ENCODE measurements around the gene PRKAR2A.
"Not testable (repeated sequence)": the region's sequence is repeated elsewhere in the genome, so short reads cannot be mapped to it uniquely, and the experiment has no call there.

Gene PRKAR2A

GRCh38 chr3:48738926-48739616 lies 108.6 kb downstream of the PRKAR2A start:
- no peak for DNase-seq (ENCODE audit: low read depth, low spot score)
- no peak overlapping the region for H3K27ac ChIP-seq

DNA sequence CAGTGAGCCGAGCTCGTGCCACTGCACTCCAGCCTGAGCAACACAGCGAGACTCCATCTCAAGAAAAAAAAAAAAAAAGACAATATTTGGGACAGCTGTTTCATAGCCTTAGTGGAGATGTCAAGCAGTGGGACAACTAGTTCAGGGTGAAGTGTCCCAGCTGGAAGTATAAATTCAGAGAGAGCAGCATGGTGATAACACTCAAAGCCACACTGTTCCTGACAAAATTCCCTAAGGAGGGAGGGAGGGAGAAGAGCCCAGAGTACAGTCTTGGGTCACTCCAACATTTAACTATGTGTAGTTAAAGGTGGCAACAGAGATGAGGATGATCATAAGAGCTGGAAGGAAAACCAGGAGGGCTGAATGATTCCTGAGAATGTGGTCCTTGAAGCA lies 109.5 kb downstream of the PRKAR2A start:
- no peak overlapping the region for H3K27ac ChIP-seq
- DNase-seq (ENCODE audit: low read depth, low spot score), result no peak

DNA sequence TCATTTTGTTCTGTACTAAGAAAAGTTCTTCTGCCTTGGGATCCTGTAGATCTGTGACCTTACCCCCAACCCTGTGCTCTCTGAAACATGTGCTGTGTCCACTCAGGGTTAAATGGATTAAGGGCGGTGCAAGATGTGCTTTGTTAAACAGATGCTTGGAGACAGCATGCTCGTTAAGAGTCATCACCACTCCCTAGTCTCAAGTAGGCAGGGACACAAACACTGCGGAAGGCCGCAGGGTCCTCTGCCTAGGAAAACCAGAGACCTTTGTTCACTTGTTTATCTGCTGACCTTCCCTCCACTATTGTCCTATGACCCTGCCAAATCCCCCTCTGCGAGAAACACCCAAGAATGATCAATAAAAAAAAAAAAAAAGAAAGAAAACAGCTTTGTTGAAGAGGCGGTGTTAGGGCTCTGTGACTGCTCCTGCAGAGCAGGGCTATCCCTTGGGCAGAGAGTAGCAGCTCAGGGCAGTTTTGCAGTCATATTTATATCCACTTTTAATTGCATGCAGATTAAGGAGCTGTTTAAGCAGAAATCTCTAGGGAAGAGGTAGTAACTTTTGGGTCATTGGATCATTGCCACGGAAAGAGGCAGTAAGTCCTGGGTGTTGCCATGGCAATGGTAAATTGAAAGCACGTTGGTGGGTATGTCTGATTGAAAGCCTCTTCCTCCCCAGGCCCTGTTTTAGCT lies 112.5 kb downstream of the PRKAR2A start:
- not testable (repeated sequence) for H3K27ac ChIP-seq; DNase-seq (ENCODE audit: low read depth, low spot score)

DNA sequence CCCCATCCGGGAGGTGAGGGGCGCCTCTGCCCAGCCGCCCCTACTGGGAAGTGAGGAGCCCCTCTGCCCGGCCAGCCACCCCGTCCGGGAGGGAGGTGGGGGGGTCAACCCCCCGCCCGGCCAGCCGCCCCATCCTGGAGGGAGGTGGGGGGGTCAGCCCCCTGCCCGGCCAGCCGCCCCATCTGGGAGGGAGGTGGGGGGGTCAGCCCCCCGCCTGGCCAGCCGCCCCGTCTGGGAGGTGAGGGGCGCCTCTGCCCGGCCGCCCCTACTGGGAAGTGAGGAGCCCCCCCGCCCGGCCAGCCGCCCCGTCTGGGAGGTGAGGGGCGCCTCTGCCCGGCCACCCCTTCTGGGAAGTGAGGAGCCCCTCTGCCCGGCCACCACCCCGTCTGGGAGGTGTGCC lies 113.1 kb downstream of the PRKAR2A start:
- not testable (repeated sequence) for H3K27ac ChIP-seq; DNase-seq (ENCODE audit: low read depth, low spot score)

DNA sequence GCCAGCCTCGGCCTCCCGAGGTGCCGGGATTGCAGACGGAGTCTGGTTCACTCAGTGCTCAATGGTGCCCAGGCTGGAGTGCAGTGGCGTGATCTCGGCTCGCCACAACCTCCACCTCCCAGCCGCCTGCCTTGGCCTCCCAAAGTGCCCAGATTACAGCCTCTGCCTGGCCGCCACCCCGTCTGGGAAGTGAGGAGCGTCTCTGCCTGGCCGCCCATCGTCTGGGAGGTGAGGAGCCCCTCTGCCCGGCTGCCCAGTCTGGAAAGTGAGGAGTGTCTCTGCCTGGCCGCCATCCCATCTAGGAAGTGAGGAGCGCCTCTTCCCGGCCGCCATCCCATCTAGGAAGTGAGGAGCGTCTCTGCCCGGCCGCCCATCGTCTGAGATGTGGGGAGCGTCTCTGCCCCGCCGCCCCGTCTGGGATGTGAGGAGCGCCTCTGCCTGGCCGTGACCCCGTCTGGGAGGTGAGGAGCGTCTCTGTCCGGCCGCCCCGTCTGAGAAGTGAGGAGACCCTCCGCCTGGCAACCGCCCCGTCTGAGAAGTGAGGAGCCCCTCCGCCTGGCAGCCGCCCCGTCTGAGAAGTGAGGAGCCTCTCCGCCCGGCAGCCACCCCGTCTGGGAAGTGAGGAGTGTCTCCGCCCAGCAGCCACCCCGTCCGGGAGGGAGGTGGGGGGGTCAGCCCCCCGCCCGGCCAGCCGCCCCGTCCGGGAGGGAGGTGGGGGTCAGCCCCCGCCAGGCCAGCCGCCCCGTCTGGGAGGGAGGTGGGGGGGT lies 113.7 kb downstream of the PRKAR2A start:
- not testable (repeated sequence) for DNase-seq (ENCODE audit: low read depth, low spot score); H3K27ac ChIP-seq

DNA sequence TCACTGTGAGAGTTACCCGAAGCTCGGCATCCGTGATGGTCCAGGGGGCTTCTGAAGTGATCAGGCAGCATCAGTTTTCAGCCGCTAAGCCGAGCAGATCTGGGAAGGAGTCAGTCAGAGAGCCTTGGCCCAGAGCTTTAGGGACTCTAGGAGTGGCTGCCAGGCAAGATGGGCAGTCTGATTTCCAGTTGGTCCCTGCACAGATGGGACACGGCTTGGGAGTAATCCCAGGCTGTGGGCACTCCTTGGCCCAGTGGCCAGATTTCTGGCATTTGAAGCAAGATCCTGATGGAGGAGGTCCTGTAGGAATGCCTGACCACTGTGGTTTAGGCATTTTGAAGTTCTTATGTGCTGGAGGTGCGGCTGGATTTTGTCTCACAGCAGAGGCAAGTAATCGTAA lies 120.2 kb downstream of the PRKAR2A start:
- H3K27ac ChIP-seq, result no peak overlapping the region
- DNase-seq (ENCODE audit: low read depth, low spot score), result no peak

DNA sequence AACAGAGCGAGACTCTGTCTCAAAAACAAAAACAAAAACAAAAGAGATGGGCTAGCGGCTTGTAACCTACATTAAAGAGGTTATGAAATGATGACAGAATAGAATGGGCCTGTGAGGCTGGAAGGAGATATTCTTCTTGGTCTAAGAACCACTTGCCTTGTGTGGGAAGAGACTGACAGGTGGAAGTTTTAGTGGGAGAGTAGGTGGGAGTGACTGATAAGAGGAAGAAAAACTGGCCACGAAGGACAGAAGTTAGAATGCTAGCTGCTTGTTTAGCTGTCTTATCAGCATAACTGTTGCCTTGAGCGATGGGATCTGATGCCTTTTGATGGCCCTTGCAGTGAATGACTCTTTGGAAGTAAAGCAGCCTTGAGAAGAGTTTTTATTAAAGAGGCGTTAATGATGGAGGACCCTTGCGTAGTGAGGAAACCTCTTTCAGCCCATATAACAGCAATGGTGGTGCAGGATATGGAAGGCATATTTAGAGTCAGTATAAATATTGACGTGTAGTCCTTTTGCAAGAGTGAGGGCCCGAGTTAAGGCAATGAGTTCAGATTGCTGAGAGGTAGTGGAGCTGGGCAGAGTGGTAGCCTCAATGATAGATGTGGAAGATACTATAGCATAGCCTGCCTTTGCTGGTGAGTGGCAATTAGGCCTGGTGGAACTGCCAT lies 122.4 kb downstream of the PRKAR2A start:
- not testable (repeated sequence) for H3K27ac ChIP-seq; DNase-seq (ENCODE audit: low read depth, low spot score)

GRCh38 chr3:48723725-48724124 lies 123.9 kb downstream of the PRKAR2A start:
- DNase-seq (ENCODE audit: low read depth, low spot score), result no peak
- no peak overlapping the region for H3K27ac ChIP-seq

- H3K27ac ChIP-seq; DNase-seq (ENCODE audit: low read depth, low spot score): not testable (repeated sequence)
Measured at GRCh38 chr3:48723293-48723692, 124.4 kb downstream of the PRKAR2A start.

DNA sequence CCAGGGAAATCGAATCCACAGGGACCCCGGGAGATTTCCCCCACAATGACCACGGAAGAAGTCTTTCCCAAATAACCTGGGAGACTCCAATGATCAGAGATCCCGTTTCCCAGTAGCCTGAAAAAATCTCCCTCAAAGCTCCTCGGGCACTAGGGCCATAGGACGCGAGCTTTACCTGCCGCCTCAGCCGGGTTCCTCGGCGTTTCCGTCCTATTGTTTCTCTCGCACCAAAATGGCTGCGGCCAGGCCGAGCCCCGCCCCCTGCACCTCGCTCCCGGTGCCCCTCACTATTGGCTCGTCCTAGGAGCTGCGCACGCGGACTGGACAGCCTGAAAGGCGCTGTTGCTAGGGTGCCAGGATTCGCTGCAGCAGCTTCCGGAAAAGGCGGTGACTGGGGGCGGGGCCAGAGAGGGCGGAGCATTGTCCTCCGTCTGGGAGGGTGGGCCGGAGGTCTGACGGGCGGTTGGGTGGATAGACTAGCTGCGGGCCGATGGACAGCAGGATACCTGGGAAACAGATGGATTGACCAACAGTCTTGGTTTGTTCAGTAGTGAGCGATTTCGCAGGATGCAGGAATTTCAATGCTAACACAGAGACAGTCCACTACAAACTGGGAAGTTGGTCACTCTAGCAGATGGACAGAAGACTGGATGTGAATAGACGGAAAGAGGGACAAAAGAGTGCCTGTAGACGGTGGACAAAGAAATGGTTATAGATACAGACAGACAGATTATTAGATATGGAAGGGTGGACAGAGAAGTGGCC lies 130.5 kb downstream of the PRKAR2A start, which contains the start of gene IP6K2:
TSS of gene IP6K2 (minus strand) at position 240 of the 765 bp plus-strand sequence. CDS start 21,930 bp downstream, outside the sequence.
- peak within 1 kb of the TSS; percentile 98 for H3K27ac ChIP-seq
- DNase-seq (ENCODE audit: low read depth, low spot score), result peak; percentile 76

DNA sequence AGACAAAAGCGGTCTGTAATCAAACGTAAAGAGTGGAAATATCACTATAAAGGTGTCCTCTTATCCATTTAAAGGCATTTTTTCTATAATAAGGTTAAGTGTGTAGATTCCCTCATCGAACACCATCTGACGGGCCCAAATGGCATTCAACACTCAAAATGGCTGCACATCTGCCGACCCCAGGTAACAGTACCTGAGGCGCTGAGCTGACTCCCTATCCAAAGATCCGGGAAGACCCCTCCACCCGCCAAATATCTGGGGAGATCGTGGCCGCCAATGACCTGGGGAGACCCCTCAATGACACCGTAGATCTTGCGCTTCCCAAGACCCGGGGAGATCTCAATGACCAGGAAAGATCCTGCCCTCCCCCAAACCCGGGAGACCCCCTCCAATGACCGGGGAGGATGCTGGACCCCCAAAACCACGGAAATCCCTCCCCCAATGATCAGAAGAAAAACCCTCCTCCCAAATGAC lies 131.1 kb downstream of the PRKAR2A start:
- H3K27ac ChIP-seq, result peak overlapping the region; percentile 98
- DNase-seq (ENCODE audit: low read depth, low spot score), result no peak

DNA sequence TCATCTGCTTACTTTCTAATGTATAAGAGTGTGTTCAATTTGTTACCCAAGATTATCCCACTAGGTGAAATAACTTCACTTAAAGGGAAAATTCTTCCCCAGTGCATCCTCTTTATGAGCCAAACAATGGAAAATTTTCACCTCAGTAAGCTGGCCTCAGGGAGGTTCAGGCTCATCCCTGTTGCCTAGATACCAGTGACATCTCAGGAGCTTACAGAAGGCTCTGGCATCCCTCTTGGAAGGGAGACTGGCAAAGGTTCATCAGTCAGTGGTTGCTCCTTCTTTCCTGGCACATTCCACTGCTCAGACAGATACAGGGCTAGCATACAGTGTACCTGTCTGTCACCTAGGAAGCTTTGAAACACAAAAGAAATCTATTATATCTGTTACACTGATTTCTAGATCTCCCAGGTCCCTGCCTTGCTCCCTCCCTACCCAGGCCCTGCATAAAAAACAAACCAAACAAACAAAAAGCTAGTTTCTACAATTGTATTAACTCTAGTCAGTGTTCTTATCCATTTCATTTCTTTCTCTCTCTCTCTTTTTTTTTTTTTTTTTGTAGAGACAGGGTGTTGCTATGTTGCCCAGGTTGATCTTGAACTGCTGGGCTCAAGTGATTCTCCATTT lies 132.4 kb downstream of the PRKAR2A start:
- H3K27ac ChIP-seq, result peak overlapping the region; percentile 98
- no peak for DNase-seq (ENCODE audit: low read depth, low spot score)

DNA sequence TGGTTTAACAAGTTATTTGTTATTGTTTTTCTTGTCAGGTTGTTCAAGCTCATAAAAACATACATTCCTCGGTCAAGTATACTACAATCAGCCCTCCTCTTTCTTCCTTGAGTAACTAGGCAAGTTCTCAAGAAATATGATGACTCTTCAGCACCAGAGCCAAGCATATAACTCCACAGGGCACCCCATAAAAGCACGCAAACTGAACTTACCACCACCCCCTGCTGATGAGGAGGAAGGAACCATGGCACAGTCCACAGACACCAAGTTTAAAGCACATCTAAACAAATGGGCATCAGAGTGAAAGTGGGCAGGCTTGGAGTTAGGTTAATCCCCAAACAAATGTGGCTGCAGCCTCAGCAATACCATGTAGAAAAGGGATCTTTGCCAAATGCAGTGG lies 135.9 kb downstream of the PRKAR2A start:
- peak overlapping the region; percentile 98 for H3K27ac ChIP-seq
- DNase-seq (ENCODE audit: low read depth, low spot score), result no peak

GRCh38 chr3:48709051-48709461 lies 138.6 kb downstream of the PRKAR2A start:
- peak overlapping the region; percentile 98 for H3K27ac ChIP-seq
- peak; percentile 82 for DNase-seq (ENCODE audit: low read depth, low spot score)

DNA sequence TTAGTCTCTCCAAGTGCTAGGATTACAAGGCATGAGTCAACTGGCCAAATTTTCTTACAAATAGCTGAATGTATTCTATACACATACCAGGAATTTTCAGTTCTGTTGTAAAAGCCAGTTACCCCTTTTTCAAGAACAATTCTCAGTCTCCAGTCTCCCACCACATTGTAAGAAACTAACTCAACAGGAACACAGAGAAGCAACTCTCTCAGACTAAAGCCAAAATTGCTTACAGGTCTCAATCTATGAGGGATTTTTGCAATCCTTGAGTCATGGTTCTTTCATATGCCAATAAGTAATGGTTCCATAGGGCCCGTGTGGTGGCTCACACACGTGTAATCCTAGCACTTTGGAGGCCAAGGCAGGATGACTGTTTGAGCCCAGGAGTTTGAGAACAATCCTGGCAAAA lies 139.2 kb downstream of the PRKAR2A start:
- peak overlapping the region; percentile 98 for H3K27ac ChIP-seq
- DNase-seq (ENCODE audit: low read depth, low spot score), result no peak

GRCh38 chr3:48707157-48707556 lies 140.5 kb downstream of the PRKAR2A start:
- no peak for DNase-seq (ENCODE audit: low read depth, low spot score)
- H3K27ac ChIP-seq, result peak overlapping the region; percentile 98

GRCh38 chr3:48702320-48702920 lies 145.3 kb downstream of the PRKAR2A start:
- H3K27ac ChIP-seq, result no peak overlapping the region
- DNase-seq (ENCODE audit: low read depth, low spot score), result no peak

DNA sequence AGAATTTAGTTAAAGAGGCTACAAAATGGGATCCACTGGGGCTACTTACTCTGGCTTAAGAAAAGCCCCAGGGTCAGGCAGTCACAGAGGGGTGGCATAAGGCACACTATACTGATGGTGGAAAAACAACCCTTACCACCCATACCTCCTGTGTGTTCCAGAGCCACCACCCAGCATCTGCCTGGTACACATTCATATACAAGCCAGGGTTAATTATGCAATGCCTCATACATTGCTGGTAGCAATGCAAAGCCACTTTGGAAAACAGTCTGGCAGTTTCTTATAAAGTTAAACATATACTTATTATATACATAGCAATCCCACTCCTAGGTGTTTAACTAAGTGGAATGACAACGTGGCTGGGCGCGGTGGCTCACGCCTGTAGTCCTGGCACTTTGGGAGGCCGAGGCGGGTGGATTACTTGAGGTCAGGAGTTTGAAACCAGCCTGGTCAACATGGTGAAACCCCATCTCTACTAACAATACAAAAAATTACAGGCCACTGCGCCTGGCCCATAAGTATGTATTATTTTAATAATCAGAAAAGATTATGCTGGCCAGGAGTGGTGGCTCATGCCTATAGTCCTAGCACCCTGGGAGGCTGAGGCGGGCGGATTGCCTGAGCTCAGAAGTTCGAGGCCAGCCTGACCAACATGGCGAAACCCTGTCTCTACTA lies 146.8 kb downstream of the PRKAR2A start:
- H3K27ac ChIP-seq, result no peak overlapping the region
- DNase-seq (ENCODE audit: low read depth, low spot score), result no peak
